SU-DHL-6 (cell line): ENCODE results near the gene ESYT2.

Experiments
- H2AFZ ChIP-seq: fragments of 200-600 bp; sonication (generic); 2 replicates; pipeline ENCODE4 v1.6.1; 2014; ENCODE audit warnings: low read depth, mild to moderate bottlenecking, moderate library complexity, mixed read lengths, antibody characterized with exemption, low read length; ENCODE audit not compliant: severe bottlenecking
- H3F3A ChIP-seq: fragments of 200-600 bp; shearing (Covaris generic); 2 replicates; pipeline ENCODE4 v1.6.0; 2016; ENCODE audit warnings: antibody characterized with exemption, mild to moderate bottlenecking; ENCODE audit not compliant: insufficient read depth
- H3K27ac ChIP-seq: fragments of 200-600 bp; sonication (generic); 2 replicates; pipeline ENCODE4 v1.5.1; 2016; ENCODE audit warnings: low read depth, mild to moderate bottlenecking, low read length, moderate library complexity, mixed read lengths
- H3K27me3 ChIP-seq: fragments of 200-600 bp; sonication (generic), shearing (Covaris generic); 2 replicates; pipeline ENCODE4 v1.6.0; 2014; ENCODE audit warnings: mild to moderate bottlenecking, low read length
- H3K36me3 ChIP-seq: fragments of 200-600 bp; sonication (generic); 2 replicates; pipeline ENCODE4 v1.6.1; 2014; ENCODE audit warnings: mild to moderate bottlenecking, low read length, mixed read lengths
- H3K4me2 ChIP-seq: fragments of 300-600, 200-600 bp; shearing (Covaris generic), sonication (generic); 2 replicates; pipeline ENCODE4 v1.6.0; 2014; ENCODE audit warnings: low read length, low read depth, mild to moderate bottlenecking; ENCODE audit not compliant: poor library complexity, severe bottlenecking
- H3K4me3 ChIP-seq: fragments of 200-600 bp; sonication (generic); 2 replicates; pipeline ENCODE4 v1.5.1; 2014; ENCODE audit warnings: antibody characterized with exemption, low read length, mild to moderate bottlenecking, mixed read lengths; ENCODE audit not compliant: insufficient read depth, poor library complexity, severe bottlenecking
- H3K79me2 ChIP-seq: fragments of 200-600 bp; sonication (generic); 2 replicates; pipeline ENCODE4 v1.6.1; 2014; ENCODE audit warnings: mild to moderate bottlenecking, low read length, moderate library complexity; ENCODE audit not compliant: insufficient read depth
- H3K9ac ChIP-seq: fragments of 200-600 bp; sonication (generic); 2 replicates; pipeline ENCODE4 v1.7.0; 2014; ENCODE audit warnings: mild to moderate bottlenecking, low read length
- H3K9me2 ChIP-seq: fragments of 200-600 bp; sonication (generic); replicated peaks from 2 replicates; pipeline ENCODE4 v1.6.1; 2014; ENCODE audit warnings: low read length; ENCODE audit not compliant: insufficient read depth
- H3K9me3 ChIP-seq: fragments of 200-600 bp; sonication (generic); 2 replicates; pipeline ENCODE4 v1.6.1; 2014; ENCODE audit warnings: low read length, mixed read lengths; ENCODE audit not compliant: insufficient read depth
- H4K20me1 ChIP-seq: fragments of 200-600 bp; sonication (generic); 2 replicates; pipeline ENCODE4 v1.6.1; 2014; ENCODE audit warnings: low read depth, mild to moderate bottlenecking, antibody characterized with exemption, low read length, moderate library complexity, mixed read lengths
- EZH2phosphoT487 ChIP-seq: fragments of 200-600 bp; sonication (generic), shearing (Covaris generic); conservative IDR thresholded peaks from 2 replicates; pipeline ENCODE4 v1.6.1; 2018; ENCODE audit warnings: mild to moderate bottlenecking, antibody characterized with exemption, low read length, moderate library complexity, mixed read lengths
- TF ChIP-seq, protein P1 (sequence below): fragments of 200-600 bp; sonication (generic); IDR thresholded peaks from one replicate; pipeline ENCODE4 v1.5.1; 2017; ENCODE audit warnings: antibody characterized with exemption, mild to moderate bottlenecking, low read length, moderate library complexity; ENCODE audit not compliant: insufficient read depth, poor library complexity, severe bottlenecking

The ESYT2 gene

DNA sequence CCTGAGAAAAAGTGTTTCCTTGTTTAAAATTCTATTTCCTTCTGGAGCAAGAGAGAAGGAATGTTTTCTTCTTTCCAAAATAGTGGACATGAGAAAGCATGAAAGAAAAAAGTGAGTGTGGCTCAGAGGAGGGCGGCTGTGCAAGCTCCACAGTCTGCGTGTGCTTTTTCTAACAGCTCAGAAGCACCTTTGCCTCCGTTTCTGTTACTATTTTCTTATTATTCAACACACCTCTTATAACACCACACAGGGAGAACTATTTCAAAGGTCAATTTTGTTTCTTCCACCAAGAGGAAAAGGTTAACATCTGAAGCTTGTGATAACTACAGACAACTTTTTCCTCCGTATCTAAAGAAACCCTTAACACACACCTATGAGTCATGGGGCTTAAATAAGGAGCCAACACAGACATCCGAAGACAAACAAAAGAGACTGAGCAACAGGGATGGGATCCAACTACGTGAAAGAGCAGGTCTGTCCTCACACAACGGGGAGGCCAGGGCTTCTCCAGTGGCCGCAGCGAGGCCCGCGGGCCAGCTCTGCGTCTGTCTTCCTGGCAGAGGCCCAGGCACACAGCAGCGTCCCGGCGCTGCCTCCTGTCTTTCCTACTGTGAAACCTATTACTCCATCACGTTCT lies 88.5 kb downstream of the ESYT2 start:
- Histone ChIP-seq H3K9me2 (no peaks in the 10 kb centered on the region), H3K9me3 (no peaks in the 10 kb centered on the region), H3K27ac (no peak overlapping the region), H3K36me3 (no peaks in the 10 kb centered on the region), H3K79me2 (no peaks in the 10 kb centered on the region), H3F3A (no peaks in the 10 kb centered on the region), H3K4me2 (no peak overlapping the region), H4K20me1 (no peaks in the 10 kb centered on the region), H3K27me3 (no peaks in the 10 kb centered on the region), H3K4me3 (no peak overlapping the region), H3K9ac (no peak overlapping the region), H2AFZ (no peak overlapping the region)
- no peak for TF ChIP-seq EZH2phosphoT487
- TF ChIP-seq, protein P1, sequence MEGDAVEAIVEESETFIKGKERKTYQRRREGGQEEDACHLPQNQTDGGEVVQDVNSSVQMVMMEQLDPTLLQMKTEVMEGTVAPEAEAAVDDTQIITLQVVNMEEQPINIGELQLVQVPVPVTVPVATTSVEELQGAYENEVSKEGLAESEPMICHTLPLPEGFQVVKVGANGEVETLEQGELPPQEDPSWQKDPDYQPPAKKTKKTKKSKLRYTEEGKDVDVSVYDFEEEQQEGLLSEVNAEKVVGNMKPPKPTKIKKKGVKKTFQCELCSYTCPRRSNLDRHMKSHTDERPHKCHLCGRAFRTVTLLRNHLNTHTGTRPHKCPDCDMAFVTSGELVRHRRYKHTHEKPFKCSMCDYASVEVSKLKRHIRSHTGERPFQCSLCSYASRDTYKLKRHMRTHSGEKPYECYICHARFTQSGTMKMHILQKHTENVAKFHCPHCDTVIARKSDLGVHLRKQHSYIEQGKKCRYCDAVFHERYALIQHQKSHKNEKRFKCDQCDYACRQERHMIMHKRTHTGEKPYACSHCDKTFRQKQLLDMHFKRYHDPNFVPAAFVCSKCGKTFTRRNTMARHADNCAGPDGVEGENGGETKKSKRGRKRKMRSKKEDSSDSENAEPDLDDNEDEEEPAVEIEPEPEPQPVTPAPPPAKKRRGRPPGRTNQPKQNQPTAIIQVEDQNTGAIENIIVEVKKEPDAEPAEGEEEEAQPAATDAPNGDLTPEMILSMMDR = no peak

- Histone ChIP-seq H3F3A (no peaks in the 10 kb centered on the region), H3K27me3 (no peaks in the 10 kb centered on the region), H2AFZ (no peak overlapping the region), H3K9me2 (no peaks in the 10 kb centered on the region), H3K36me3 (no peaks in the 10 kb centered on the region), H4K20me1 (no peaks in the 10 kb centered on the region), H3K4me2 (no peak overlapping the region), H3K4me3 (no peak overlapping the region), H3K79me2 (no peaks in the 10 kb centered on the region), H3K9me3 (no peaks in the 10 kb centered on the region), H3K9ac (no peak overlapping the region), H3K27ac (no peak overlapping the region)
- TF ChIP-seq, protein P1 = no peak
- no peak for TF ChIP-seq EZH2phosphoT487
These were observed 89.2 kb downstream of the ESYT2 start for GRCh38 chr7:158740013-158740656.

DNA sequence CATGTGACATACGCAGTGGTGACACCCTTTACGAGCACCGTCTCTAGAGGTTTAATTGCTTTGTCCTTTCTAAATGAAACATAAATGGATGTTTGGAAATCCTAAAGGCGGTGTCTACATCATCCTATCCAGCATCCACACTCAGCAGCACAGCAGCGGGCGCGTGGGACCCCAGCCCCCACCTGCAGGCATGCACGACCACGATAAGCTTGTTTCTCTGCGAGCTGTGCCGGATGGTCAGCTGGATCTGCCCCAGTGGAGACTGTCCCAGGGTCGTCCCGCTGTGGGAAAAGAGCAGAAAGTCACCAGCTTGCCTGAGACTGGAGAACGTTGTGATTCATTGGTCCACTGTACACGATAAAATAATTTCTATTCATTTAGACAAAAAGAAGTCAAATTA lies 90.5 kb downstream of the ESYT2 start:
- no peak overlapping the region for H3K4me2 ChIP-seq
- no peak overlapping the region for H3K27ac ChIP-seq
- no peaks in the 10 kb centered on the region for H3F3A ChIP-seq
- H2AFZ ChIP-seq = no peak overlapping the region
- H3K79me2 ChIP-seq = no peaks in the 10 kb centered on the region
- no peaks in the 10 kb centered on the region for H3K27me3 ChIP-seq
- TF ChIP-seq, protein P1 = no peak
- TF ChIP-seq EZH2phosphoT487 = no peak
- H3K9me2 ChIP-seq = no peaks in the 10 kb centered on the region
- H3K9me3 ChIP-seq = no peaks in the 10 kb centered on the region
- H3K36me3 ChIP-seq = no peaks in the 10 kb centered on the region
- H3K4me3 ChIP-seq = no peak overlapping the region
- H3K9ac ChIP-seq = no peak overlapping the region
- no peaks in the 10 kb centered on the region for H4K20me1 ChIP-seq
